Measurements from ENCODE around the gene SPG7.

DNA sequence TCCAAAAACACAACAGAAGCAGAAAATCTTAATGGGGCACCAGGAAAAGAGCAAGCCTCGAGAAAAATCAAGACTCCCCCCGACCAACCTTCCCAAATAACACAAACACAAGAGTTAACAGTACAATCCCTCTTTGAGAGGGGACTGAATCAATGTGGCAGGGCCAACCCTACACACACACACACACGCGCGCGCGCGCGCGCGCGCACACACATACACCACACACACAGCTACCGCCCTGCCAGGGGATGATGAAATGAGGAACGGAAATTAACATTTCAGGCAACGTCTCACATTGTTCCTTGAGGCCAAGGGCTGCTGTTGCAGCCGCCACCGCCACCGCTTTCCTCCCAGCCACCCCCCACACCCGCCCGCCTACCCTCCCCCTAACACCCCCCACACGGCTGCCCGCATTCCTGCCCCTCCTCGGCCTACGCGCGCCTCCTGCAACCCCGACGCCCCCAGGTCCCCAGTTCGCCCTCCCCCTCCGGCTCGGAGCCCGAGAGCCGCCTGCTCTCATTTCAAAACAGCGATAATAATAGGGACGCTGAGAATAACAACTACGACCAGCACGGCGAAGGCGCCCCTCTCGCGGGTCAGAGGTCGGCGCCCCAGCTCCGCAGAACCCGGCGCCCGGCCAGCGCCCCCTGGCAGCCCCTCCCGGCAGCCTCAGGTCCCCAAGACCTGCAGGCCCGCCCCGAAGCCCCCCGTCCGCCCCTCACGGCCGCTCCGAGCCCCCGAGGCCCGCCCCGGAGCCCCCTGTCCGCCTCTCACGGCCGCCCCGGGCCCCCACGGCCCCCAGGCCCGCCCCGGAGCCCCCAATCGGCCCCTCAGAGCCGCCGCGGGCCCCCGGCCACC lies 18.9 kb upstream of the SPG7 start:
- TF ChIP-seq EZH2 (IDR thresholded peaks at IDR 0.05; ENCODE audit: insufficient read depth, low read length) (no peak), CTCF (IDR thresholded peaks at IDR 0.05; ENCODE audit: insufficient read depth, low read depth, low read length) (peak; percentile 4)

Data from astrocyte (in vitro differentiated cells and primary cell).